GM21360 (cell line): ENCODE results near the gene HSPE1.
"Not testable (repeated sequence)": the region's sequence is repeated elsewhere in the genome, so short reads cannot be mapped to it uniquely, and the experiment has no call there.

Experiments
- ATAC-seq: cut with Tn5 transposase; IDR thresholded peaks from one replicate; pipeline ENCODE4 v1.9.1; 2021; ENCODE audit warnings: mild to moderate bottlenecking, moderate library complexity; ENCODE audit not compliant: unreplicated experiment

The HSPE1 gene

GRCh38 chr2:197499594-197500502 is at the start of gene HSPE1, which contains the start of gene HSPD1:
TSS of gene HSPE1 (plus strand) at chr2:197500379. CDS start at chr2:197500437, 58 bp downstream.
TSS of gene HSPD1 (minus strand) at chr2:197499840. CDS start at chr2:197498848, 992 bp downstream.
- peak; percentile 82 for ATAC-seq

GRCh38 chr2:197450465-197450864 is 49.7 kb upstream of the HSPE1 start:
- no peak for ATAC-seq

- ATAC-seq, result not testable (repeated sequence)
Observed at GRCh38 chr2:197450935-197451358, 49.2 kb upstream of the HSPE1 start.

GRCh38 chr2:197452754-197453122 is 47.4 kb upstream of the HSPE1 start:
- ATAC-seq, result no peak

- ATAC-seq, result peak; percentile 94
Observed at GRCh38 chr2:197453123-197453913, 46.9 kb upstream of the HSPE1 start, which contains the start of gene COQ10B. TSS of gene COQ10B (plus strand) at chr2:197453552. CDS start at chr2:197453561, 9 bp downstream.

GRCh38 chr2:197453914-197454398 is 46.2 kb upstream of the HSPE1 start:
- ATAC-seq, result peak; percentile 25

- ATAC-seq, result no peak
Observed at GRCh38 chr2:197454923-197455322, 45.3 kb upstream of the HSPE1 start.

- ATAC-seq, result no peak
Observed at GRCh38 chr2:197455428-197455827, 44.8 kb upstream of the HSPE1 start.

- no peak for ATAC-seq
Observed at GRCh38 chr2:197460649-197461048, 39.5 kb upstream of the HSPE1 start.

GRCh38 chr2:197461057-197461456 is 39.1 kb upstream of the HSPE1 start:
- ATAC-seq, result no peak

- ATAC-seq, result no peak
Observed at GRCh38 chr2:197464175-197464574, 36.0 kb upstream of the HSPE1 start.

GRCh38 chr2:197472166-197472565 is 28.0 kb upstream of the HSPE1 start:
- ATAC-seq, result no peak

- ATAC-seq, result no peak
Observed at GRCh38 chr2:197477797-197478196, 22.4 kb upstream of the HSPE1 start.

GRCh38 chr2:197480165-197481036 is 19.8 kb upstream of the HSPE1 start:
- no peak for ATAC-seq

- ATAC-seq, result not testable (repeated sequence)
Observed at GRCh38 chr2:197484248-197484647, 15.9 kb upstream of the HSPE1 start.

- no peak for ATAC-seq
Observed at GRCh38 chr2:197486175-197486574, 14.0 kb upstream of the HSPE1 start.

- ATAC-seq, result no peak
Observed at GRCh38 chr2:197487385-197487784, 12.8 kb upstream of the HSPE1 start.

- no peak for ATAC-seq
Observed at GRCh38 chr2:197495433-197496134, 4.6 kb upstream of the HSPE1 start.

GRCh38 chr2:197496695-197497094 is 3.5 kb upstream of the HSPE1 start:
- no peak for ATAC-seq

- ATAC-seq, result no peak
Observed at GRCh38 chr2:197497326-197497725, 2.9 kb upstream of the HSPE1 start.
